MCF 10A (cell line): ENCODE data around the gene C5AR1. TPM values are rescaled to one million over a fixed set of nuclear protein-coding genes. Genes with fewer than 3 reads are reported as not detected.

Source experiments
- BruUV-seq: library from RNA; stranded (reverse); fragments of 400-500 nt; replicated peaks from 2 replicates; lab custom pipeline; 2021; lab: Mats Ljungman, UMichigan
- CTCF ChIA-PET: fragments of 300-600 bp; sonication (Branson Sonifier 250); formaldehyde crosslinking; extraction: SDS; loops from one replicate; lab custom pipeline; 2021; ENCODE audit warnings: antibody characterized with exemption, inconsistent platforms; lab: Yijun Ruan, JAX
- POLR2A ChIA-PET: fragments of 300-600, 350-650 bp; sonication (Branson Sonifier 250); formaldehyde crosslinking; extraction: SDS; loops from one replicate; lab custom pipeline; 2020; ENCODE audit warnings: antibody characterized with exemption, inconsistent platforms; lab: Yijun Ruan, JAX
- DNase-seq: peaks from one replicate; pipeline ENCODE4 v3.0.0-alpha.2; 2018; ENCODE audit not compliant: unreplicated experiment
- H3K27ac Mint-ChIP-seq: one replicate; pipeline ENCODE4 v1.8.0; 2022; ENCODE audit warnings: mild to moderate bottlenecking, low read depth, mixed read lengths; ENCODE audit not compliant: unreplicated experiment
- H3K27me3 Mint-ChIP-seq: one replicate; pipeline ENCODE4 v1.8.0; 2022; ENCODE audit warnings: mixed read lengths; ENCODE audit not compliant: insufficient read depth, unreplicated experiment
- H3K36me3 Mint-ChIP-seq: one replicate; pipeline ENCODE4 v1.8.0; 2022; ENCODE audit warnings: mild to moderate bottlenecking, moderate library complexity, mixed read lengths; ENCODE audit not compliant: insufficient read depth, unreplicated experiment
- H3K4me1 Mint-ChIP-seq: one replicate; pipeline ENCODE4 v1.8.0; 2022; ENCODE audit warnings: mixed read lengths; ENCODE audit not compliant: insufficient read depth, unreplicated experiment
- H3K4me3 Mint-ChIP-seq: one replicate; pipeline ENCODE4 v1.8.0; 2022; ENCODE audit warnings: mild to moderate bottlenecking, moderate library complexity, mixed read lengths; ENCODE audit not compliant: unreplicated experiment
- H3K9me3 Mint-ChIP-seq: one replicate; pipeline ENCODE4 v1.8.0; 2022; ENCODE audit warnings: mixed read lengths; ENCODE audit not compliant: unreplicated experiment
- CTCF ChIP-seq: fragments of 200-600 bp; IDR thresholded peaks from one replicate; pipeline ENCODE4 v1.8.0; 2022; ENCODE audit warnings: antibody characterized with exemption, mild to moderate bottlenecking; ENCODE audit not compliant: unreplicated experiment
- intact Hi-C: fragments of 100-400 bp; cut with micrococcal nuclease; formaldehyde crosslinking; loops from 2 replicates; pipeline ENCODE4 v1.14.1; 2022
- total RNA-seq: library from RNA; stranded (reverse); gene quantifications from 2 replicates; pipeline ENCODE4 v1.2.3, GENCODE V29; 2022

Gene C5AR1
- total RNA-seq, 1 experiment from 2014 or later = 1.9 TPM

GRCh38 chr19:47310323-47310722 lies 662 bp downstream of the C5AR1 start:
- Mint-ChIP-seq H3K36me3 (peaks cover 7% of the 10 kb centered on the region), H3K4me3 (no peak overlapping the region), H3K4me1 (peaks cover 36% of the 10 kb centered on the region), H3K27me3 (no peaks in the 10 kb centered on the region), H3K9me3 (no peaks in the 10 kb centered on the region), H3K27ac (no peak overlapping the region)
- no TSS peak for BruUV-seq
- DNase-seq = no peak
- no peak for TF ChIP-seq CTCF
- CTCF ChIA-PET = no interaction called here
- POLR2A ChIA-PET = interaction anchor here (0.5 to 1.0 kb wide), 2 partner anchors 12 to 1189 kb away, joined by 3 to 4 read pairs; no protein-coding TSS in a partner anchor
- intact Hi-C loops = no loop called here

- Mint-ChIP-seq H3K4me1 (peaks cover 38% of the 10 kb centered on the region), H3K27me3 (no peaks in the 10 kb centered on the region), H3K36me3 (peaks cover 7% of the 10 kb centered on the region), H3K4me3 (no peak overlapping the region), H3K9me3 (no peaks in the 10 kb centered on the region), H3K27ac (no peak overlapping the region)
- peak; percentile 94 for DNase-seq
- intact Hi-C loops = no loop called here
- no peak for TF ChIP-seq CTCF
- ChIA-PET CTCF (interaction anchor here (1.5 kb wide), 1 partner anchor 26 kb away, joined by 3 read pairs; no protein-coding TSS in a partner anchor), POLR2A (interaction anchor here (1.0 kb wide), 1 partner anchor 13 kb away, joined by 4 read pairs; no protein-coding TSS in a partner anchor)
- BruUV-seq = no TSS peak
Measured at GRCh38 chr19:47310819-47311218, 1.2 kb downstream of the C5AR1 start.

- ChIA-PET CTCF (interaction anchor here (0.6 to 1.5 kb wide), 4 partner anchors 28 to 1754 kb away, joined by 3 to 4 read pairs (median 4); no protein-coding TSS in a partner anchor), POLR2A (interaction anchor here (1.6 to 1.9 kb wide), 2 partner anchors 8 to 36 kb away, joined by 4 to 6 read pairs; partner anchors contain the start of gene DHX34)
- no TSS peak for BruUV-seq
- intact Hi-C loops = no loop called here
- Mint-ChIP-seq H3K4me1 (peaks cover 36% of the 10 kb centered on the region), H3K36me3 (peaks cover 7% of the 10 kb centered on the region), H3K27ac (no peak overlapping the region), H3K9me3 (no peaks in the 10 kb centered on the region), H3K4me3 (no peak overlapping the region), H3K27me3 (no peaks in the 10 kb centered on the region)
- TF ChIP-seq CTCF = no peak
- no peak for DNase-seq
Measured at GRCh38 chr19:47312366-47313006, 2.8 kb downstream of the C5AR1 start.

GRCh38 chr19:47313754-47314295 lies 4.2 kb downstream of the C5AR1 start:
- CTCF ChIA-PET = interaction anchor here (1.9 kb wide), 1 partner anchor 9 kb away, joined by 9 read pairs; no protein-coding TSS in a partner anchor
- no peak for TF ChIP-seq CTCF
- BruUV-seq = no TSS peak
- H3K27ac Mint-ChIP-seq = peak overlapping the region; percentile 20
- no peak overlapping the region for H3K4me3 Mint-ChIP-seq
- intact Hi-C loops = no loop called here
- POLR2A ChIA-PET = interaction anchor here (0.7 to 1.6 kb wide), 3 partner anchors 9 to 23 kb away, joined by 3 to 4 read pairs (median 3); no protein-coding TSS in a partner anchor
- H3K4me1 Mint-ChIP-seq = peaks cover 35% of the 10 kb centered on the region
- no peaks in the 10 kb centered on the region for H3K27me3 Mint-ChIP-seq
- no peaks in the 10 kb centered on the region for H3K9me3 Mint-ChIP-seq
- DNase-seq = no peak
- H3K36me3 Mint-ChIP-seq = peaks cover 7% of the 10 kb centered on the region
